GM21576 (cell line): ENCODE data around the gene SLC44A1.

Experiments
- ATAC-seq: cut with Tn5 transposase; IDR thresholded peaks from one replicate; pipeline ENCODE4 v1.9.1; 2021; ENCODE audit warnings: mild to moderate bottlenecking, moderate library complexity; ENCODE audit not compliant: unreplicated experiment

SLC44A1 gene

GRCh38 chr9:105331160-105331559, 86.7 kb downstream of the SLC44A1 start:
- ATAC-seq: peak; percentile 45

DNA sequence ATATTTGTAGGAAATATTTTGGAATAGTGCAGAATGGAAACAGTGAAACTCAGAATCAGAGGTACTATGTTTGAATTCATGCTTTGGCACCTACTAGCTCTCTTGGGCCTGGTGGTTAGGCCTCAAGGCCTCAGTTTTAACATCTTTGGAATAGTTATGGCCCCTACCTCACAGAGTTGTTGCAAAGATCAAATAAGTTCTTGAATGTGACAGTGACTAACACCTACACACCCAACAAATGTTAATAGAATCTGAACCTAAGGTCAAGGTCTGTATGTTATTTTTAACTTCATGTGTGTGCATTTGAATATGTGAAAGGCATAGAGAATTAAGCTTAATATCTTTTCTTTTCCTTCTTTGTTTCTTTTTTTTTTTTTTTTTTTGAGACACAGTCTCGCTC, 87.3 kb downstream of the SLC44A1 start:
- no peak for ATAC-seq

DNA sequence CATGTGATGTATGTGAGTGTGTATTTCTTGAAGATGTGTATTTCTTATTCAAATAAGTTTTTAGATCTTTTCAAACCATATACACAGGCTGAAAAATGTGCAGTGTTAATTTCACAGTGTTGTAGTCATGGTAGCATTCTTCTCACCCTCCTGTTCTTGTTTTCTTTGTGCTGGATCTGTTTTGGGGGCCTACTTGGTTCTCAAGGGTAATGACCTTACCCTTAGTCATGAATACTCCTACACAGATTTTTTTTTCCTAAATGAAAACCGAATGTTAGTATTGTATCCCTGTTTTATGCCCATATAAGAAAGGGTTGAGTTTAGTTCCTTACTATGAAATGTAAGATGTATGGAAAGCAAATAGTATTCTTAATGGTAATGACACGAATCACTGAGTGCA, 88.0 kb downstream of the SLC44A1 start:
- ATAC-seq: no peak

DNA sequence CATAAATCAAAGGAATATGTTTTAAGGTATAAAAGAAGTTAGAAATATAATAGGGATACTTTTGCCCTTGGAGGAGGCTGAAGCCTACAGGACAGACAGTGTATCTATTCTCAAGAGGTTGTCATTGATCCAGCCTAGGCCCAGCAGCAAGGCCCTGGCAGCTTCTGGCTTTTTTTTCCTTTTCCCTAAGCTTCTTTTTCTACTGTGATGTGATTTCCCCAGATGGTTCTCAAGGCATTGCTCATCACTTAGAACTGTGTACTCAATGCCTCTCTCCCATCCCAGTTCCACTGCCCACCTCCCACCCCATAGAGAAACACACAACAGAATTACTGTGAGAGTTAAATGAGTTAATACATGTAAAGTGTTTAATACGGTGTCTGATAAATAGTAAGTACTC, 88.6 kb downstream of the SLC44A1 start:
- no peak for ATAC-seq

DNA sequence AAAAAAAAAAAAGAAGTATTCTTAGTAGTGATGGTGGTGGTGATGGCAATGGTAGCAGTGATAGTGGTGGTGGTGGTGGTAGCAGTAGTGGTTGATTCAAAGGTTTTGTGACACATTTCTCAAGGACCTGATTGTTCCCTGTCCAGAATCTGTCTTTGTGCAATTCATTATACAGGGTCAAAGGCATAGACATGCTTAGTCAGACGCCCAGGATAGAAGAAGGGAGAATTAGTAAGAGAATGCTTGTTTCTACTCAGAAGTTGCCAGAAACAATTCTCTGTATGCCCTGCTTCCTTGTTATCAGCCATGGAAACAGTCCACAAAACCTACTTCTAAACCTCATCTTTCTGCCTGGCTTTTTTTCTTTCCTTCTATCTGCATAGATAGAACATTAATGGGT, 89.4 kb downstream of the SLC44A1 start:
- no peak for ATAC-seq

DNA sequence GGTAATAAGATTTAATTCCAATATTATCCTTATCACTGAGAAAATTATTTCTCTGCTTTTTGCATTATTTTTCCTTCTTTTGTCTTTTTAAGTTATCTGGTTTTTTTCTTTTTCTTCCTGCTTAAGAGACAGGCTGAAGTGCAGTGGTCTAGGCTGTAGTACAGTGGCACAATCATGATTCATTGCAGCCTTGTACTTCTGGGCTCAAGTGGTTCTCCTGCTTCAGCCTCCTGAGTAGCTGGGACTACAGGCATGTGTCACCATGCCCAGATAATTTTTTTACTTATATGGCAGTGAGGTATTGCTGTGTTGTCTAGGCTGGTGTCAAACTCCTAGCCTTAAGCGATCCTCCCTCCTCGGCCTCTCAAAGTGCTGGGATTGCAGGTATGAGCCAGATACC, 93.9 kb downstream of the SLC44A1 start:
- no peak for ATAC-seq

- ATAC-seq: no peak
Observed at GRCh38 chr9:105339849-105340248, 95.4 kb downstream of the SLC44A1 start.

- ATAC-seq: peak; percentile 83
Observed at GRCh38 chr9:105341434-105342146, 97.1 kb downstream of the SLC44A1 start.

DNA sequence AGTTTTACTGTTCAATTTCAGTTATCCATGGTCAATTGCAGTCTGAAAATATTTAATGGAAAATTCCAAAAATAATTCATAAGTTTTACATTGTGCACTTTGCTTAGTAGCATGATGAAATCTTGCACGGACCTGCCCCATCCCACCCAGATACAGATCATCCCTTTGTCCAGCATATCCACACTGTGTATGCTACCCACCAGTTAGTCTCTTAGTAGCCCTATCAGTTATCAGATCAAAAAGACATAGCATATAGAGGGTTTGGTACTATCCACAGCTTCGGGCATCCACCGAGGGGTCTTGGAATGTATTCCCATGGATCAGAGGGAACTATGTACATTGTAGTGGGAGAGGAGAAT, 97.7 kb downstream of the SLC44A1 start:
- no peak for ATAC-seq

DNA sequence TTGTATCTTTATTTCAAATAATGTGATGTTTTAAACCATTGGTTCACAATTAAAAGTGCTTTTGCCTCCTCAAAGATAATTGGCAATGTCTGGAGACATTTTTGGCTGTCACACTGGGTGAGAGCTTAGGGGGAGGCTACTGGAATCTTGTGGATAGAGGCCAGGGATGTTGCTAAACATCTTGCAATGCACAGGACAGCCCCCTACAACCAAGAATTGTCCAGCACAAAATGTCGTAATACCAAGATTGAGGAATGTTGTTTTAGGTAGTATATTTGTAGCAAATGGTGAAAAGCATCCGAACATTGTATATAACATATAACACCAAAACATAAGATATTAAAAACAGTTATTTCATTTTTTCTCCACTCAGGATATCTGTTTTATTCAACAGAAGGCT, 99.8 kb downstream of the SLC44A1 start:
- no peak for ATAC-seq

- ATAC-seq: no peak
Observed at GRCh38 chr9:105345626-105346025, 101.2 kb downstream of the SLC44A1 start.

DNA sequence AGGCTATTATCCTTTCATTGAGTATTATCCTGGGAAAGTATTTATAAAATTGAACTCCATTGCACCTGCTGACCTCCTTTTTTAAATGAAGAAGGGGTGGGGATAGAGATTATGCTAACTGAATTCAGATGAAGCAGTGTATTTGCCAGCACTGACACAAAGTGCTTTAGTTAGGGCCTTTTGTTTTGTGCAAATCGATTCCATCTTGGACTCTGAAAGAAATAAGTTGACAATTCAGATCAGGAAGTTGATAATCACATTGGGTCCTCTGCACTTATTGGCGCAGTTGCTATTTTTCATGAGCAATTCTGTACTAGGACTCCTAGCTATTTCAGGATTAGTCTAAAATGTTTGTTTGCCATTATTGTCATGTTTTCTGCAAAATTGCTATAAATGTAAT, 101.8 kb downstream of the SLC44A1 start:
- no peak for ATAC-seq

DNA sequence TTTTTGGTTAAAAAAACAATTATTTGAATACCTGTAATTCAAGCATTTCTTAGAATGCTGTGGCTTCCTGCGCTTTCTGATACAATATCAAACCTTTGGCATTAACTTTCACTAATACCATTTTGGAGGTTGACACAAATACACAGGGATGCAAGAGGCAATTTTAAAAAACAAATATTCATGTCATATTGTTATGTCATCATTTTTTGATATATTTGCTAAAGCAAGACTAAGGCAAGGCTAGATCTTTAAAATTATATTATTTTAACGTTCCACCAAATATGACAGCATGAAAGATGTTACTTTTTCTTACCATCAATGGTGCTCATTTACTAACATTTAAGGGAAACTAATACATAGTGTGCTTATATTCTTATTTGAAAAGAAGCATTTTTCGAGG, 110.0 kb downstream of the SLC44A1 start:
- no peak for ATAC-seq

DNA sequence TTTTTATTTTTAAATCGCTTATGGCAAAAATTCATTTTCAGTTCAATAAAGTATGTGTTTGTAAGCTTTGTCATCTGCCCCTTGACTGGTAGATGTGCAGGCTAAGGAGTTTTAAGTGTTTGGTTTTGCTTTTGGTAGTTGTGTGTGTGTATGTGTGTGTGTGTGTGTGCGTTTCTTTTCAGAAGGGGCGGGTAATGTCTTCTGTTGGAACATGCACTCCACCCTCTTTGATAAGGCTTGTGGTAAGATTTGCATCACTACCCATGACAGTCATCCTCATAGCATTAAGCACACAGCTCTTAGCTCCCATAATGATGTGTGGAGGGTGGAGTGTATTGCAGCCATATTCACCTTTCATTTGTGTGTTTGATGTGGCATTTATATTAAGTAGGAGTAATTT, 111.3 kb downstream of the SLC44A1 start:
- ATAC-seq: peak; percentile 39

DNA sequence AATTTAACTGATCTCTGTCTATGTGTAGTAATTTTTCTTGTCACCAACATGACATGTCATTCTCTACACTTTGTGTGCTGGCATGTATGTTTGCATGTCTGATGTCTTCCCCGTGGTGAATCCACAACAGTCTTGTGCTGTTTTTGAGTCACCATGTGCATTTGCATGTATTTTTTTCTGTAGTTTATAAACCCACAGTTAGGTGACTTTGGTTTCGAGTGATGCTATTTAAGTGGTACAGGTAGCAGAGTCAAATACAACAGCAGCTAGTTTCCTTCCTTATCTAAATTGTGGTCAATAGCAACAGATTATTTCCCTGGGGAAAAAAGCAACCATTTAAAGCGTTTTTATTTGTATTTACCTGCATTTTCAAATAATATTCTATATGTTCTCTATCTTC, 113.5 kb downstream of the SLC44A1 start:
- peak; percentile 91 for ATAC-seq

GRCh38 chr9:105359892-105360291, 115.4 kb downstream of the SLC44A1 start:
- no peak for ATAC-seq

DNA sequence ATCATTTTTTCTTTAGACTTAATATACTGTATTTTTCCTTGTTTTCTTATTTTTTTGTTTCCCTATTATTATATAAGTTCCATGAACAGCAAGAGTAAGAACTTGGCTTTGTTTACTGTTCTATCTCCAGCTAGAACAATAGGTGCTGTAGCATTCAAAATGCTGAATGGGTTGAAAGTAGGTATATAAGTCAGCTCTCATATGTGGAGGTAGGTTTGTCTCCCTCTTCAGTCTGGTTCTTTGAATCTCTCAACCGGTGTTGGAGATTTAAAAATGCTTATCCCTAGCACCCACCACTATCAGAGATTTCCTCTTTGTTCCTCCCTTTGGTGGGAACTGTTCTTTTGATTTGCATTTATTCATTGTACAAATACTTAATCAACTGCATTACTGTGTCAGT, 115.9 kb downstream of the SLC44A1 start:
- no peak for ATAC-seq

DNA sequence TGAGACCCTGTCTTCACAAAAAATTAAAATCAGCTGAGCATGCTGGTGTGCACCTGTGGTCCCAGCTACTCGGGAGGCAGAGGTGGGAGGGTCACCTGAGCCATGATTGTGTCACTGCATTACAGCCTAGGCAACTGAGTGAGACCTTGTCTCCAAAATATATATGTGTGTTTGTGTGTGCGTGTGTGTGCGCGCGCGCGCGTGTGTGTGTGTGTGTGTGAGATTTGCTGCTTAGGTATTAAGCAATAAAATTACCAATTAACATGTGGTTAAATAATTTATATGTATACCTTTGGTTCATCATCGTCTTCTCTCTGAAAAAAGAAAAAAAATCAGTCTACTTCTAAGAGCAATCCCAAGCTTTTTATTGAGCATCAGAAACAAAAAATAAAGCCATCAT, 117.4 kb downstream of the SLC44A1 start:
- no peak for ATAC-seq

- no peak for ATAC-seq
Observed at GRCh38 chr9:105362470-105362869, 118.0 kb downstream of the SLC44A1 start.

DNA sequence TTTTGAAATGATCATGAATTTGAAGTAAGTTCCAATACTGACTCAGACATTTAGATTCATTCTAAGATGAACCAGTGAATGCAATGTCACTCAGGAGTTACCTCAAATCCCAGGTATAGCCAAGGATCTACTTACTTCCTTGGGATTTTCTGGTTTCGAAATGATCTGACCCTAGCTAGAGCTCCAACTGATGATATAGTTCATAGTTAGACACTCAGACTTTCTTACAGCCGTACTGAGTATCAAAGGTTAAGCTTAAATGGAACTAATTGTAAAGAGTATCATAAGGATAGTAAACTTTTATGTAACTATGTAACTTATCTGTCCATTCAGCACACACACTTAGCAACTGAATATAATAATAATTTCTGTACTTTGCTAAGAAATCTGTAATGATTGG, 119.4 kb downstream of the SLC44A1 start:
- ATAC-seq: no peak

- ATAC-seq: no peak
Observed at GRCh38 chr9:105369911-105370310, 125.5 kb downstream of the SLC44A1 start.

DNA sequence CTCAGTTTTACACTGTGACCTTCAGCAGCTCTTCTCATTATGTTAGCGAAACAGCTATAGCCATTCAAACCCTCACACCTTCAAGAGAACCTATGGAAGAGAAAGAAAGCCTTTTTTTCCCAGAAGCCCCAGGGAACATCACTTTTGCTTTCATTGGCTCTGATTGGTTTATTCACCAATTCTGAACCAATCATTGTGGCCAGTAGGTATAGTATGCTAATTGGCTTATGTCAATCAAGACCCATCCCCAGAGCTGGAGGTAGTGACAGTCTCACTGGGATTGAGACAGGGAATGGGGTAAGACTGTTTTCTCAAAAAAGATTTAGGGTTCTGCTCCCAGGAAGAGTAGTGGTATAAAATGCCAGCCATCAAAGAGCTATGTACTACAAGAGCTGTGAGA, 129.3 kb downstream of the SLC44A1 start:
- ATAC-seq: no peak

DNA sequence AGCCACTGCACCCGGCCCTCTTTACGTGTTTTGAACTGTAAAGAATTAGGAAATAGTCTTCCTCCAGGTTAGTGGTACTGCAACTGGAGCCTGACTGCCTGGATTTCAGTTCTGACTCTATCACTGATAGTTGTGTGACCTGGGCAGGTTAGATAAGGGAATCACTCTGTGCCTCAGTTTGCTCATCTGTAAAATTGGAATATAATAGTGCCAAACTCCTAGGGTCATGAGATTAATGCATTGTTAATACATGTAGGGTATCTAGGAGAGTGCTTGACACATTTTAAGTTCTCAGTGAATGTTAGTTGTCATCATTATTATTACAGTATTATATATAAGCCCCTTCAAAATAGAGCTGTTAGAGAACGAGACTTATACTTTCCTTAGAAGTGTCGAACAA, 130.9 kb downstream of the SLC44A1 start:
- no peak for ATAC-seq
